HepG2 (cell line): Measurements from ENCODE around the gene MPI. TPM values are rescaled to one million over a fixed set of nuclear protein-coding genes. Genes with fewer than 3 reads are reported as not detected.
"Not testable (repeated sequence)": the region's sequence is repeated elsewhere in the genome, so short reads cannot be mapped to it uniquely, and the experiment has no call there.

ENCODE experiments used
- ATAC-seq: fragments of 200-7000 bp; cut with Tn5 transposase; 3 replicates; pipeline ENCODE4 v1.9.1; 2020; ENCODE audit warnings: mild to moderate bottlenecking, moderate library complexity
- BruUV-seq: library from RNA; stranded (reverse); fragments of 400-500 nt; replicated peaks from 2 replicates; lab custom pipeline; 2021; lab: Mats Ljungman, UMichigan
- CTCF ChIA-PET: fragments of 300-600 bp; formaldehyde crosslinking; extraction: SDS; loops from one replicate; lab custom pipeline; 2021; ENCODE audit warnings: low total read pairs, inconsistent platforms, low intra/inter-chr PET ratio; lab: Yijun Ruan, JAX
- POLR2A ChIA-PET: fragments of 350-600 bp; sonication (Branson Sonifier 250); formaldehyde crosslinking; loops from one replicate; lab custom pipeline; 2020; ENCODE audit warnings: antibody characterized with exemption, inconsistent platforms; lab: Yijun Ruan, JAX
- DNase-seq: peaks from one replicate; pipeline ENCODE4 v3.0.0-alpha.2; 2015; ENCODE audit warnings: low spot score
- FAIRE-seq: peaks from 3 replicates; lab custom pipeline; 2011; peaks lifted over from hg19 to GRCh38; lab: Jason Lieb, UNC
- H2AFZ ChIP-seq: one replicate; pipeline ENCODE4 v1.6.1; 2011; ENCODE audit warnings: low read length, inconsistent platforms
- H3K27ac ChIP-seq: fragments of 300-600 bp; 3 replicates; pipeline ENCODE4 v1.8.0; 2011; ENCODE audit warnings: mixed run types, mild to moderate bottlenecking, mixed read lengths, low read length, inconsistent platforms; ENCODE audit not compliant: insufficient read depth; ENCODE audit errors: extremely low read length
- H3K27me3 ChIP-seq, 2 experiments: fragments of 200-600 bp in 1 of 2; 2 replicates in 1 of 2; 3 replicates in 1 of 2; pipeline versions ENCODE4 v1.6.0 to v1.8.0; 2011; ENCODE audit warnings: low read length in 2 of 2, mild to moderate bottlenecking in 2 of 2, moderate library complexity in 2 of 2, inconsistent platforms in 1 of 2; ENCODE audit not compliant: insufficient read depth in 2 of 2, control insufficient read depth in 1 of 2
- H3K36me3 ChIP-seq, 2 experiments: fragments of 200-600 bp in 1 of 2; replicated peaks in 1 of 2; 2 replicates in 1 of 2; 3 replicates in 1 of 2; pipeline versions ENCODE4 v1.5.1 to v1.8.0; 2011; ENCODE audit warnings: low read length in 2 of 2, inconsistent platforms in 1 of 2; ENCODE audit not compliant: insufficient read depth in 2 of 2, control insufficient read depth in 1 of 2
- H3K4me1 ChIP-seq: 2 replicates; pipeline ENCODE4 v1.5.1; 2012; ENCODE audit warnings: low read length, inconsistent platforms; ENCODE audit not compliant: insufficient read depth
- H3K4me2 ChIP-seq: 2 replicates; pipeline ENCODE4 v1.6.0; 2011; ENCODE audit warnings: low read depth, low read length, inconsistent platforms
- H3K4me3 ChIP-seq, 3 experiments: fragments of 200-600 bp in 1 of 3; sonication (generic), shearing (Covaris generic) in 1 of 3; replicated peaks in 1 of 3; 2 replicates each; pipeline ENCODE4 v1.5.1; 2011 to 2016; ENCODE audit warnings: low read length in 3 of 3, inconsistent platforms in 2 of 3, low read depth in 2 of 3, mild to moderate bottlenecking in 2 of 3, control low read depth in 1 of 3, mixed read lengths in 1 of 3; ENCODE audit not compliant: insufficient read depth in 1 of 3
- H3K79me2 ChIP-seq: one replicate; pipeline ENCODE4 v1.6.1; 2011; ENCODE audit warnings: low read length, inconsistent platforms; ENCODE audit not compliant: insufficient read depth
- H3K9ac ChIP-seq: 2 replicates; pipeline ENCODE4 v1.6.0; 2011; ENCODE audit warnings: mild to moderate bottlenecking, low read depth, low read length, inconsistent platforms; ENCODE audit not compliant: insufficient read depth
- H3K9me3 ChIP-seq: 2 replicates; pipeline ENCODE4 v1.5.1; 2012; ENCODE audit warnings: mild to moderate bottlenecking, low read length
- H4K20me1 ChIP-seq: 2 replicates; pipeline ENCODE4 v1.6.0; 2011; ENCODE audit warnings: inconsistent platforms, mild to moderate bottlenecking, low read length, moderate library complexity; ENCODE audit not compliant: insufficient read depth
- FLYWCH1 ChIP-seq: sonication (generic); formaldehyde crosslinking; IDR thresholded peaks from 2 replicates; pipeline ENCODE4 v1.8.1; 2023; ENCODE audit warnings: mild to moderate bottlenecking, missing genetic modification reagents
- MAFK ChIP-seq, 2 experiments: IDR thresholded peaks in 1 of 2; conservative IDR thresholded peaks in 1 of 2; 2 replicates each; pipeline ENCODE4 v1.6.1; 2011; ENCODE audit warnings: improper control_type of control experiment in 2 of 2, low read length in 2 of 2
- MAZ ChIP-seq, 2 experiments: sonication (generic) in 1 of 2; formaldehyde crosslinking in 1 of 2; IDR thresholded peaks; 2 replicates each; pipeline versions ENCODE4 v1.5.0 to v1.6.1; 2012 to 2020; ENCODE audit warnings: low read depth in 2 of 2, mild to moderate bottlenecking in 2 of 2, borderline replicate concordance in 1 of 2, improper control_type of control experiment in 1 of 2, low read length in 1 of 2, missing genetic modification reagents in 1 of 2, moderate library complexity in 1 of 2
- MIXL1 ChIP-seq: IDR thresholded peaks from 2 replicates; pipeline ENCODE4 v1.6.1; 2016
- NR2C2 ChIP-seq: sonication (generic); formaldehyde crosslinking; IDR thresholded peaks from 2 replicates; pipeline ENCODE4 v1.4.0; 2020; ENCODE audit warnings: missing genetic modification reagents, mild to moderate bottlenecking, moderate library complexity, borderline replicate concordance
- RBM22 ChIP-seq: fragments of 200-400 bp; formaldehyde crosslinking; optimal IDR thresholded peaks from 2 replicates; pipeline ENCODE3; 2017; ENCODE audit warnings: mild to moderate bottlenecking, low read length, moderate library complexity
- SOX5 ChIP-seq: IDR thresholded peaks from 2 replicates; pipeline ENCODE4 v1.6.1; 2016; ENCODE audit warnings: borderline replicate concordance
- ZFAT ChIP-seq: sonication (generic); formaldehyde crosslinking; conservative IDR thresholded peaks from 2 replicates; pipeline ENCODE4 v1.8.1; 2023; ENCODE audit warnings: missing genetic modification reagents, inconsistent platforms
- ZNF230 ChIP-seq: sonication (generic); formaldehyde crosslinking; IDR thresholded peaks from 2 replicates; pipeline ENCODE4 v1.4.0; 2020; ENCODE audit warnings: mild to moderate bottlenecking, missing genetic modification reagents
- ZNF550 ChIP-seq: sonication (generic); formaldehyde crosslinking; IDR thresholded peaks from 2 replicates; pipeline ENCODE4 v1.4.0; 2020; ENCODE audit warnings: mild to moderate bottlenecking, missing genetic modification reagents, borderline replicate concordance
- WGBS: methylation state at CpG from one replicate; pipeline ENCODE4 v1.1.6; 2017; ENCODE audit warnings: low lambda C conversion rate; 5-methylcytosine and 5-hydroxymethylcytosine counted together
- in situ Hi-C: cut with HindIII; loops from 2 replicates; pipeline ENCODE4 v1.10.0; 2017; ENCODE audit warnings: low pct_unique_long_range_greater_than_20kb; ENCODE audit not compliant: extremely low pct_ligation_motif_present
- intact Hi-C: fragments of 100-400 bp; cut with micrococcal nuclease; formaldehyde crosslinking; loops from one replicate; pipeline ENCODE4 v1.10.0; 2022; ENCODE audit not compliant: unreplicated experiment
- polyA plus RNA-seq, 8 experiments: library from polyadenylated mRNA; depleted of rRNA in 3 of 8; stranded (reverse) in 7 of 8; unstranded in 1 of 8; fragments of >200 nt; fragmentation: Illumina TruSeq in 4 of 8; extraction: Trizol in 4 of 8; gene quantifications; 2 replicates each; pipeline versions ENCODE4 v1.2.1 to v1.2.3, GENCODE V29; 2011 to 2016; ENCODE audit warnings: low read depth in 4 of 8, missing spikeins in 1 of 8, mixed read lengths in 1 of 8; ENCODE audit not compliant: insufficient read depth in 1 of 8
- total RNA-seq, 5 experiments: library from RNA; depleted of rRNA; stranded (reverse); fragments of >200 nt; fragmentation: Illumina TruSeq; extraction: Trizol; gene quantifications; 2 replicates each; pipeline ENCODE4 v1.2.3, GENCODE V29; 2016; ENCODE audit warnings: low read depth in 1 of 5
- TF ChIP-seq, protein P1 (sequence below): IDR thresholded peaks from 2 replicates; pipeline ENCODE4 v1.6.1; 2016; ENCODE audit warnings: control low read depth
- TF ChIP-seq, protein P2 (sequence below): sonication (generic); formaldehyde crosslinking; IDR thresholded peaks from 2 replicates; pipeline ENCODE4 v1.5.0; 2020; ENCODE audit warnings: mild to moderate bottlenecking, missing genetic modification reagents, borderline replicate concordance

MPI gene
- total and polyA plus RNA-seq, 2 of the 13 experiments (the other 11 are each of a cell fraction or from before 2014, with no cell fraction given), result 36.9 to 63.5 TPM

DNA sequence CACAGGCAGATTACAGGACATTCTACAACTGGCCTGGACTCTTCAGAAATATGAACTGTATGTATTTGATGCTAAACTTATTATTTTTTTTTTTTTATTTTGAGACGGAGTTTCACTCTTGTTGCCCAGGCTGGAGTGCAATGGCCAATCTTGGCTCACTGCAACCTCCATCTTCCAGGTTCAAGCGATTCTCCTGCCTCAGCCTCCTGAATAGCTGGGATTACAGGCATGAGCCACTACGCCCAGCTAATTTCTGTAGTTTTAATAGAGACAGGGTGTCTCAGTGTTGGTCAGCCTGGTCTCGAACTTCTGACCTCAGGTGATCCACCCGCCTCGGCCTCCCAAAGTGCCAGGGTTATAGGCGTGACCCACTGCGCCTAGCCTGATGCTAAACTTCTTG is 24.0 kb downstream of the MPI start:
- CTCF ChIA-PET, BruUV-seq, H3K9me3 ChIP-seq: not testable (repeated sequence)

DNA sequence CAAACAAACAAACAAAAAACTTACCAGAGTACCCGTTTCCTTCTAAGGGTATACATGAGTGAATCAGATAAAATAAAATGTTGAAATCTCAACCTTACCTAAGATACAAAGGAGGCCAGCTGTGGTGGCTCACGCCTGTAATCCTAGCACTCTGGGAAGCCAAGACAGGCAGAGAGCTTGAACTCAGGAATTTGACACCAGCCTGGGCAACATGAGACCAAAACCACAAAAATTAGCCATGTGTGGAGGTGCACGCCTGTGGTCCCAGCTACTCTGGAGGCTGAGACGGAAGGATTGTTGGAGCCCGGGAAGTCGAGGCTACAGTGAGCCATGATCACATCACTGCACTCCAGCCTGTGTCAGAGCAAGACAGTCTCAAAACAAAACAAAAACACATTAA is 27.8 kb downstream of the MPI start:
- ATAC-seq (no peak), FAIRE-seq (no peak), DNase-seq (no peak)
- no peaks in the 10 kb centered on the region for H3K4me1 ChIP-seq
- H3K36me3 ChIP-seq, result peaks cover 13 to 62% of the 10 kb centered on the region in 2 experiments
- no peaks in the 10 kb centered on the region for H4K20me1 ChIP-seq
- no peak overlapping the region for H2AFZ ChIP-seq
- no peak overlapping the region for H3K4me3 ChIP-seq
- H3K9me3 ChIP-seq, result no peaks in the 10 kb centered on the region
- 97% methylated on average over 6 of the region's 6 CpGs for whole genome bisulfite sequencing
- no peaks in the 10 kb centered on the region for H3K27me3 ChIP-seq
- no peak overlapping the region for H3K9ac ChIP-seq
- no peak overlapping the region for H3K27ac ChIP-seq
- intact Hi-C loops (no loop called here), in situ Hi-C loops (no loop called here)
- ChIA-PET POLR2A (no interaction called here), CTCF (no interaction called here)
- no peak overlapping the region for H3K4me2 ChIP-seq
- no peaks in the 10 kb centered on the region for H3K79me2 ChIP-seq
- BruUV-seq, result no TSS peak
- TF ChIP-seq MAFK (conservative IDR thresholded peaks at IDR 0.05 in 1 of 2, IDR thresholded peaks at IDR 0.05 in 1 of 2; ENCODE audit: low read length in 2 of 2) (no peak), NR2C2 (CRISPR knock-in tag) (no peak), MIXL1 (CRISPR knock-in tag) (no peak), MAZ (IDR thresholded peaks at IDR 0.05; ENCODE audit: borderline replicate concordance, low read depth, low read length) (no peak), MAZ (CRISPR knock-in tag; IDR thresholded peaks at IDR 0.05; ENCODE audit: low read depth) (no peak), ZNF230 (CRISPR knock-in tag) (no peak), SOX5 (CRISPR knock-in tag) (no peak), ZNF550 (CRISPR knock-in tag) (no peak), ZFAT (no peak), RBM22 (no peak), FLYWCH1 (no peak)
- TF ChIP-seq, protein P1, sequence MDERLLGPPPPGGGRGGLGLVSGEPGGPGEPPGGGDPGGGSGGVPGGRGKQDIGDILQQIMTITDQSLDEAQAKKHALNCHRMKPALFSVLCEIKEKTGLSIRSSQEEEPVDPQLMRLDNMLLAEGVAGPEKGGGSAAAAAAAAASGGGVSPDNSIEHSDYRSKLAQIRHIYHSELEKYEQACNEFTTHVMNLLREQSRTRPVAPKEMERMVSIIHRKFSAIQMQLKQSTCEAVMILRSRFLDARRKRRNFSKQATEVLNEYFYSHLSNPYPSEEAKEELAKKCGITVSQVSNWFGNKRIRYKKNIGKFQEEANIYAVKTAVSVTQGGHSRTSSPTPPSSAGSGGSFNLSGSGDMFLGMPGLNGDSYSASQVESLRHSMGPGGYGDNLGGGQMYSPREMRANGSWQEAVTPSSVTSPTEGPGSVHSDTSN (CRISPR knock-in tag), result no peak
- TF ChIP-seq, protein P2, sequence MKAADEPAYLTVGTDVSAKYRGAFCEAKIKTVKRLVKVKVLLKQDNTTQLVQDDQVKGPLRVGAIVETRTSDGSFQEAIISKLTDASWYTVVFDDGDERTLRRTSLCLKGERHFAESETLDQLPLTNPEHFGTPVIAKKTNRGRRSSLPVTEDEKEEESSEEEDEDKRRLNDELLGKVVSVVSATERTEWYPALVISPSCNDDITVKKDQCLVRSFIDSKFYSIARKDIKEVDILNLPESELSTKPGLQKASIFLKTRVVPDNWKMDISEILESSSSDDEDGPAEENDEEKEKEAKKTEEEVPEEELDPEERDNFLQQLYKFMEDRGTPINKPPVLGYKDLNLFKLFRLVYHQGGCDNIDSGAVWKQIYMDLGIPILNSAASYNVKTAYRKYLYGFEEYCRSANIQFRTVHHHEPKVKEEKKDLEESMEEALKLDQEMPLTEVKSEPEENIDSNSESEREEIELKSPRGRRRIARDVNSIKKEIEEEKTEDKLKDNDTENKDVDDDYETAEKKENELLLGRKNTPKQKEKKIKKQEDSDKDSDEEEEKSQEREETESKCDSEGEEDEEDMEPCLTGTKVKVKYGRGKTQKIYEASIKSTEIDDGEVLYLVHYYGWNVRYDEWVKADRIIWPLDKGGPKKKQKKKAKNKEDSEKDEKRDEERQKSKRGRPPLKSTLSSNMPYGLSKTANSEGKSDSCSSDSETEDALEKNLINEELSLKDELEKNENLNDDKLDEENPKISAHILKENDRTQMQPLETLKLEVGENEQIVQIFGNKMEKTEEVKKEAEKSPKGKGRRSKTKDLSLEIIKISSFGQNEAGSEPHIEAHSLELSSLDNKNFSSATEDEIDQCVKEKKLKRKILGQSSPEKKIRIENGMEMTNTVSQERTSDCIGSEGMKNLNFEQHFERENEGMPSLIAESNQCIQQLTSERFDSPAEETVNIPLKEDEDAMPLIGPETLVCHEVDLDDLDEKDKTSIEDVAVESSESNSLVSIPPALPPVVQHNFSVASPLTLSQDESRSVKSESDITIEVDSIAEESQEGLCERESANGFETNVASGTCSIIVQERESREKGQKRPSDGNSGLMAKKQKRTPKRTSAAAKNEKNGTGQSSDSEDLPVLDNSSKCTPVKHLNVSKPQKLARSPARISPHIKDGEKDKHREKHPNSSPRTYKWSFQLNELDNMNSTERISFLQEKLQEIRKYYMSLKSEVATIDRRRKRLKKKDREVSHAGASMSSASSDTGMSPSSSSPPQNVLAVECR (CRISPR knock-in tag), result no peak

More for the DNA sequence above, 24.0 kb downstream of the MPI start:
- FAIRE-seq, H3K79me2 ChIP-seq, H4K20me1 ChIP-seq, intact Hi-C loops, ATAC-seq, H2AFZ ChIP-seq, H3K4me3 ChIP-seq, H3K9ac ChIP-seq, in situ Hi-C loops, DNase-seq, H3K4me2 ChIP-seq, POLR2A ChIA-PET, H3K27ac ChIP-seq, H3K4me1 ChIP-seq, H3K27me3 ChIP-seq: not testable (repeated sequence)
- WGBS, result 97% methylated on average over 8 of the region's 8 CpGs
- peaks cover 9 to 36% of the 10 kb centered on the region in 2 experiments for H3K36me3 ChIP-seq
